Measurements from ENCODE around the gene DENND5A.
"Not testable (repeated sequence)": the region's sequence is repeated elsewhere in the genome, so short reads cannot be mapped to it uniquely, and the experiment has no call there.

DENND5A gene

DNA sequence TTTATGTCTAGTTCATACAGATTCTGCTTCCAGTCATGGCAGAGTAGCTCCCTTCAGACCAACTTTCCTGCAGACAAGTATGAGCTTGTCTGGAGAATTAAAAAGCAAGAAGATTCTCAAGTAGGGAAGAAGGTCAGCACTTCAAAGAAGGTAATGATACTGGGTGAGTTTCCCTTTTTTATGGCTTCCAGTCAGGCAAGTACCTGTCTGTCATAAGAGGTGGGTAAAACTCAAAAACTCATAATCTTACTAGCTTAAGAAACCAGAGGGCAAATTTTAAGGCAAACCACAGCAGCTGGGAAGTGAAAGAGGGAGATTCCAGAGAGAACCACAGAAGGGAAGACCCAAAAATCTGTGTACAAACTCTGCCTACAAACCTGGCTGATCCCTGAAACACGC is 54.2 kb downstream of the DENND5A start:
- no peak for DNase-seq (ENCODE audit: low spot score)

DNA sequence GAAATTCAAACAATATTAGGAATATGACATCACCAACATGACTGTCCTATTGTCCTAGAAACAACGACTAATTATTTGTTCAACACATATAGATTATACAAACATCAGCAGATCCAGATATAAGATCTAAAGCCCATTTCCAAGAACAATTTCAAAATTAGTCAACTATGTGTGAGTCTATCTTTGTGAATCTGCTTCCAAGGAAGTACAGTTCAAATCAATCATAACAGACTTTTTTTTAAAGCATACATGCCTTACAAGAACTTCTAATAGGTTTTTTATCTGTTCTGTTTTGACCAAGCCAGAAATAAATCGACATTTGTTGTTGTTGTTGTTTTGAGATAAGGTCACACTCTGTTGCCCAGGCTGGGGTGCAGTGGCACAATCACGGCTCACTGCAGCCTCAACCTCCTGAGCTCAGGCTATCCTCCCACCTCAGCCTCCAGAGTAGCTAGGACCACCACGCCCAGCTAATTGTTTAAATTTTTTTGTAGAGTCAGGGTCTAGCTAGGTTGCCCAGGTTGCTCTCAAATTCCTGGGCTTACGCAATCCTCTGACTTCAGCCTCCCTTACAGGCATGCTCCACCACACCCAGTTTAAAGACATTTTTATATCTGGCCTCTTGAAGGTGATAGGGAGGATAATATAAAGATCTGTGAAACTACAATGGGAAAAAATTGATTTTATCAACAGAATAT is 54.8 kb downstream of the DENND5A start:
- DNase-seq (ENCODE audit: low spot score), result no peak

DNA sequence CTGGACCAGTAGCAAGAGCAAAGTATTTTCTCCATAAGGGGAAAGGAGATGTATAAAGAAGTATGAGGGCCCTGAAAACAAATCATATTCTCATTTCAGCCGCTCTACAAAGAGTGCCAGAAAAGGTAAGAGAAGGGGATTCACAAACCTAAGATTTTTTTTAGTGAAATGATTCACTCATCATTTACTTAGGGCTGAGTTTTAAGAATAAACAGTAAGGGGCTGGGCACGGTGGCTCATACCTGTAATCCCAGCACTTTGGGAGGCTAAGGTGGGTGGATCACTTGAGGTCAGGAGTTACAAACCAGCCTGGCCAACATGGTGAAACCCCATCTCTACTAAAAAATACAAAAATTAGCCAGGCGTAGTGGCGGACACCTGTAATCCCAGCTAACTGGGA is 55.5 kb downstream of the DENND5A start:
- not testable (repeated sequence) for DNase-seq (ENCODE audit: low spot score)

DNA sequence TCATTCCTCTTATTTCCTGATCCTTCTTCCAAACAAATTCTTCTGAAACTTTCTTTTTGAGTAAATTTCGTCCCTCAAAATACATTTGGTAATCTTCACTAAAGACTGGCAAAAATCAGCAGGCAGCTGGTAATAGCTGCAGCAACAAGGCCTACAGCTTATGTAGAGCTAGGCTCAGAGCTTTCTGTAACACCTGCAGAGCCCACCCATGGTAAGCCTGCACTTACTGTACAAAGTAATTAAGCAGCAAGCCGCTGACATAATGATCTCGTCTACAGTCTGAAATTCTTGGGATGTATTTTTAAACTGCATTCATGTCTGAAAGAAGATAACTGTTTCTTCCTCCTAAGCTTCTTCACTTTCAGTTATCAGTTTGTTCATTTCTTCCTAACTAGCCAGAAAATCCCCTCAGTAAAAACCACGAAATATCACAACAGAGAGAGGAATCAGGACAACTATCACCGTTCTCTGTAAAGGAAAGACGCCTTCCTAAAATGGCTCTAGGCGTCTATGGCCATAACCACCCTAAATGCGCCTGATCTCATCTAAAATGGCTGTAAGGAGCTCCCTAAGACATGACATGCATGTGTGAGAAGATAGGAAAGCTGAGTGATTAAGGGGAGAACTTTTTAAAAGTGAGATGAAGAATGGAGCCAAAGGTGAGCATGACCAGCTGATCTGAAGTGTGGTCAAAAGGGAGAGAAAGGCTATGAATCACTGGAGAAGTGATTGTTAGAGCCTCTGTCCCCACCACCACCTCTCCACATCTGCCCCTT is 56.2 kb downstream of the DENND5A start:
- DNase-seq (ENCODE audit: low spot score), result no peak

DNA sequence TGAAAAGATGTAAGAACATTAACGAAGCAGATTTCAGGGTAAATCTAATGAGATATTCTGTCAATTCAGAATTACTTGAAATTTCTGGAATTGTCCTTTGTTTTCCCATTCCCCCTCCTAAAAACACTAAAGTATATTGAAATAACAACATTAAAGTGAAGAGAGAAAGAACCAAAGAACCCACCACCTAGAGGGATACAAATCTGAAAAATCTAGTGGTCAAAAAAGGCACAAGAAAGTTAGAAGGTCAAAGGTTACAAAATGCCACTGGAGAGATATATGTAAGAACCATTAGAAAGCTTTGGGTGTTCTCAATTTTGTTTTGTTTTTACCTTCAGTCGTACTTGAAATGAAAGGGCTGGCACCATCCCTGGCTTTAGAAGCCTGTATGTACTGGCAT is 57.9 kb downstream of the DENND5A start:
- no peak for DNase-seq (ENCODE audit: low spot score)

DNA sequence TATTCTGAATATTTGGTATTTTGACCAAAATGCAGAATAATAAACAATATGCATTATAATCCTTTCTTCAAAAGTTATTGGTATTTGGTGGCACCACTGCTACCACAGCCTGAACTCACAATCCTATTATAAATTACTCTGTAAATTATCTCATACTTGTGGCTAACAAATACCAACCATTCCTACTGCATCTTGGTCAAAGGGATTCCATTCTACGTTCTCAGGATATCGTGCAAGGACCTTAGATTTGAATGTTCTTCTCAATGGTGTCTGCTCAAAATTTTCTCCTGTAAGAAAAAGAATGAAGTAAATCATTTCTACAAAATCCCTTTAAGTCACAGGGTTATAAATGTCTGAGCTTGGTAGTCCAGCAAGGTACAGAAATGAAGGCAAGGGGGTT is 58.7 kb downstream of the DENND5A start:
- DNase-seq (ENCODE audit: low spot score), result no peak

DNA sequence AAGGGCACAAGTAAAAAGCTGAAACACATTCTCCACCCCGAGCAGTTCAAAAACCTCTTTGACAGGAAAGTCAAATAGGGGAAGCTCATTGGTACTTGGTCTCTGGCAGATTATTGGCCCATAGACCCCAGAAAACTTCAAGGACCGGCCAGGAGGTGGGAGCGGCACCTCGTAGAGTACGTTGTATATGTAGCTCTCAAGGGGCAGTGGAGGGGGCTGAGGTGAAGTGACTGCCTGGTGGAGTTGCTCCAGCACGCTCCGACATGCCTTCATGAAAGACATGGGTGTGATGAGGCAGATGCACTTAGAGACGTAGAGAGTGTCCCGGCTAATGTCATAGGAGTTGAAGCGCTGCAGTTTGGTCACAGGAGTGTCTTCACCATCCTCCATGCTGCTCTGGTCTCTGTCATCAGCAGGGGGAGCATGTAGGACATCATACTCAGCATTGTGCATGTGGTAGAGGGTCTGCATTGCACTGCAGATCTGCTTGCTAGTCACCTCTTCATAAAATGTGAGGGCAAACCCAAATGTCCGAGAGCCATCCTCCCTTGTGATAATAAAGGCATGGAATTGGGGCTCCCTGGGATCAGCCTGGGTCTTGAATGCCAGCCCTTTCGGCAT is 61.3 kb downstream of the DENND5A start:
- DNase-seq (ENCODE audit: low spot score), result peak; percentile 39

DNA sequence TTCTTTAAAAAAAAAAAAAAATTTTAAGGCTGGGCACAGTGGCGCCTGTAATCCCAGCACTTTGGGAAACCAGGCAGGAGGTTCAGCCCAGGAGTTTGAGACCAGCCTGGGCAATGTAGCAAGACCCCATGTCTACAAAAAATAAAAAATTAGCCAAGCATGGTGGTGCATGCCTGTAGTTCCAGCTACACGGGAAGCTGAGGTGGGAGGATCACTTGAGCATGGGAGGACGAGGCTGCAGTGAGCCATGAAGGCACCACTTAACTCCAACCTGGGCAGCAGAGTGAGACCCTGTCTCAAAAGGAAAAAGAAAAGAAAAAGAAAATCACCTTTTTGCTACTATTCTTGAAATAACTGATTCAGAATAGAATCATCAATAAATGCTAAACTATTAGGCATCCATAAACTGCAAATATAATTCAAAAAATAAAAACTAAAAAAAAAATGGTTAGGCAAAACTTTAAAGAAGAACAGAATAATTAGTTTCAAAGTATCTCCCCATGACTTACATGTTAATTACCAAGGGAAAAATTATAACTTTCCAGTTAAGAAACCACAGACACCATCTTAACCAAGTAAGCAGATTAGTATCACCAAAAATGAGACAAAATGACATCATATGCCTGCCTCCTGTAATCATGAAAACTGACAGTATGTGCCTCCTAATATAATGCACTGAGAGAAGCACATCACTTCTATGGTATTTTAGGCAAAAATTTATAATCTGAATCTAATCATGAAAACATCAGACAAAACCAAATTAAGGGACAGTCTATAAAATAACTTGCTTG is 63.6 kb downstream of the DENND5A start:
- no peak for DNase-seq (ENCODE audit: low spot score)

DNA sequence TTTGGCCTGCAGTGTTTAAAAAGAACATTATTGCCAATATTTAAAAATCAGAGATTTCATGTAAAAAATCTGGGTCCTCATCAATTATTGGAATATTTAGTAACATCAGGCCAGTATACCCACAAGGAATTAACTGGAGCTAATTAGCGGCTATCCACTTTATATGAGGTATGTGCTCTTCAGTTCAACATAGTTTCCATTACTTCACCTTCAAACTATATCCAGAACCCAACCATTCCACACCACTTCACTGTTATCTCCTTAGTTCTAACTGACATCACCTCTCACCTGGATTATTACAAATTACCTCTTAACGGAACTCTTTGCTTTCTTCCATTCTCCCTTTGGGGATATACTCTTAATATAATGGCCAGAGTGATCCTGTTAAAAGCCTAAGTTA is 64.7 kb downstream of the DENND5A start:
- no peak for DNase-seq (ENCODE audit: low spot score)

DNA sequence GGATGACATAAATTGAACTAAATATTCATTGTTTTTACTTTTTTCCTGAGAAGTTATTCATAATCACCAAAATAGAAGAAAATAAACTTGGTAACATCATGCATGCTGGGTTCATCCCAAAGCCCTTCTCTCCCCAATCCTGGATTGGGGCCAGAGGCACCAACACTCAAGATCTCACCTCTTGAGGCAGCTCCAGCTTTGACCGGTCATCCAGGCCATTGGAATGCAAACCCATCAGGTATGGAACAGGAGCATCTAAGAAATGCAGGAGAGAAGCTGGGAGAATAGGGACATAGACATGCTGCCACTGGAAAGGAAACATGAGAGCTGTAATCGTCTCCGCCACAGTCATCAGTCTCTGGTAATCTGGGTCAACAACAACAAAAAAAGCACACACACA is 71.8 kb downstream of the DENND5A start:
- no peak for DNase-seq (ENCODE audit: low spot score)

DNA sequence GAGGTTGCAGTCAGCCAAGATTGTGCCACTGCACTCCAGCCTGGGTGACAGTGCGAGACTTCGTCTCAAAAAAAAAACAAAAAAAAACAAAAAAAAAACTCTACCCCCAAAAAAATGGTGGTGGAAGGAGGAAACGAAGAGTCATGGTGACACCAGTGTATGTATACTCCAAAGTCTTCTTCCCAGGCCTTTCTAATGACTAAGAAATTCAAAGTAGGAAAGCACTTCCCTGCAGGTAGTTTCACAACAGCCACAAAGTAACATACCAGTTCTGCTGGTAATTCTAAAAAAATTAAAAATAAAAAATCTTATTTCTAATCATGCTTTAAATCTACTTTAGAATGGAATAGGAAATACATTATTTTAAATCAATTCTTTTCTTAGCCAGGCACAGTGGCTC is 72.6 kb downstream of the DENND5A start:
- DNase-seq (ENCODE audit: low spot score), result no peak

DNA sequence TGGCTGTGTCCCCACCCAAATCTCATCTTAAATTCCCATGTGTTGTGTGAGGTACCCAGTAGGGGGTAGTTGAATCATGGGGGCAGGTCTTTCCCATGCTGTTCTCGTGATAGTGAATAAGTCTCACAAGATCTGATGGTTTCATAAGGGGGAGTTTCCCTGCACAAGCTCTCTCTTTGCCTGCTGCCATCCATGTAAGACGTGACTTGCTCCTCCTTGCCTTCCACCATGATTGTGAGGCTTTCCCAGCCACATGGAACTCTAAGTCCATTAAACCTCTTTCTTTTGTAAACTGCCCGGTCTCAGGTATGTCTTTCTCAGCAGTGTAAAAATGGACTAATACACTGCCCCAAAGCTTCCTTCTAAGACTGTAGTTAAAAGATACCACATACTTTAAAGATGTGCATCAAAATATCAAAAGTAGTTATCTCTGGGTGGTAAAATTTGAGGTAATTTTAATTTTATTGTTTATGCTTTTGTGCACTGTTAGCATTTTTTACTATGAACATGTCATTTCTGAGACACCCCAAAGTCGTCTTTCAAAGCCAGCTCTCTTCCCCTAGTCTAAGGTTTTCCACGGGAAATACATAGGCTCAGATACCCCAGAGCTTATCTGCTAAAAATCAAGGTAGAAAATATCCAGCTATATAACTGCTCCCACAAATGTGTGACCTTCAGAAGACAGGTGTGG is 74.7 kb downstream of the DENND5A start:
- DNase-seq (ENCODE audit: low spot score), result not testable (repeated sequence)

DNA sequence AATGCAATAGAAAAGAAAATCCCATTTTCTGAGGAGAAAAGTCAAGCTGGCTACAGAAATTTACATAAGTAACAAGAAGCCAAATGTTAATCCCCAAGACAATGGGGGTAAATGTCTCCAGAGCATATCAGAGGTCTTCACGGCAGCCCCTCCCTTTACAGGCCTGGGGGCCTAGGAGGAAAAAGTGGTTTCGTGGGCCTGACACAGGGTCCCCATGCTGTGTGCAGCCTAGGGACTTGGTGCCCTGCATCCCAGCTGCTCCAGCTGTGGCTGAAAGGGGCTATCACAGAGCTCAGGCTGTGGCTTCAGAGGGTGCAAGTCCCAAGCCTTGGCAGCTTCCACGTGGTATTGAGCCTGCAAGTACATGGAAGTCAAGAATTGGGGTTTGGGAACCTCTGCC is 76.3 kb downstream of the DENND5A start:
- not testable (repeated sequence) for DNase-seq (ENCODE audit: low spot score)

DNA sequence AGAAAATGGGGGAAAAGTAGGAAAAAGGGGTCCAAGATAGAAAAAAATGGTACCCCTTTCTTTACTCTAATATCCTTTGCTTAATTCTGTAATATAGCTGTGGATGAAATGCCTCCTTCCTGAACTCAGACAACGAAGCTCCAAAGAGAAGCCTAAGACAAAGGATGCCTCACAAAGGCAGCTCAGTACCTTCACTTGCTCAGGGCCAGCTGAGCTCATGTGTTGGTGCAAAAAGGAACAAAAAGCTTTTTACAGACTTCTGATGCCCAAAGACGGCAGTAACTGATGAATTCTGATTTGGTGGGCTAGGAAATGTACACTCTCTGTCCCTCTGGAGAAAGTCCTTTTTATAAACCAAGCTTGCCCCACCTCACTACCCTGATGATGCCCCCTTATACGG is 77.5 kb downstream of the DENND5A start:
- peak; percentile 61 for DNase-seq (ENCODE audit: low spot score)

DNA sequence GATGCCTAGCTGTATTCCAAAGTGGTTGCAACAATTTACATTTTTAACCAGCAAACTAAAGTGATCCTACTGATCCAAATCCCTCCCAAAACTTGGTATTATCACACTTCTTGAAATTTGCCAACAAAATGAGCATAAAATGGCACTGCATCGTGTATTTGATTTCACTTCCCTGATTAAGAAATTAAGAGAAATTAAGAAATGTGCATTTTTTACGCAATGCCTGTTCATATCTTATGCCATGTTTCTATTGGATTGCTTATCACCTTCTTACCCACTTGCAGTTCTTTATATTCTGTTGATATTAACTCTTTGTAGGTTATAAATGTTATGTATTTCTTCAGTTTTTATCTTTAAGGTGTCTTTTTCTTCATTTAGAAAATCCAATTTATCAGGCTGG is 80.6 kb downstream of the DENND5A start:
- DNase-seq (ENCODE audit: low spot score), result no peak

DNA sequence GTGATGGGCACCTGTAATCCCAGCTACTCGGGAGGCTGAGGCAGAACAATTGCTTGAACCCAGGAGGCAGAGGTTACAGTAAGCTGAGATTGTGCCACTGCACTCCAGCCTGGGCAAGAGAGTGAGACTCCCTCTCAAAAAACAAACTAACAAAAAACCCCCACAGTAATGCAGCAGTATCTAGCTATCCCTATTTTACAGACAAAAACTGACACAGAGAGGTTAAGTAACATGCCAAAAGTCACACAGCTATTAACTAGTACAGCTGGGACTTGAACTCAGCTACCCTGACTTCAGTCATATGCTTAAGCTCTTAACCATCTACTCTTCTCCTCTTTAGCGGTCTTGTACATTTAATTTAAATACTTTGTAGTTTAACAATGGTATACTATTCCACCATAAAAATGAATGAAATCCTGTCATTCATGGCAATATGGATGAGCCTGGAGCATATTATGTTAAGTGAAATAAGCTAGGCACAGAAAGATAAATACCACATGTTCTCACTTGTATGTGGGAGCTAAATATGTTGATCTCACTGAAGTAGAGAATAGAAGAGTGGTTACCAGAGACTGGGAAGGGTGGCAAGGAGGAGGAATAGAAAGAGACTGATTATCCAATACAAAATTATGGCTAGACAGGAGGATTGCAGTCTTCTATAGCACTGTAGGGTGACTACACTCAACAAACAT is 82.8 kb downstream of the DENND5A start:
- DNase-seq (ENCODE audit: low spot score), result no peak

DNA sequence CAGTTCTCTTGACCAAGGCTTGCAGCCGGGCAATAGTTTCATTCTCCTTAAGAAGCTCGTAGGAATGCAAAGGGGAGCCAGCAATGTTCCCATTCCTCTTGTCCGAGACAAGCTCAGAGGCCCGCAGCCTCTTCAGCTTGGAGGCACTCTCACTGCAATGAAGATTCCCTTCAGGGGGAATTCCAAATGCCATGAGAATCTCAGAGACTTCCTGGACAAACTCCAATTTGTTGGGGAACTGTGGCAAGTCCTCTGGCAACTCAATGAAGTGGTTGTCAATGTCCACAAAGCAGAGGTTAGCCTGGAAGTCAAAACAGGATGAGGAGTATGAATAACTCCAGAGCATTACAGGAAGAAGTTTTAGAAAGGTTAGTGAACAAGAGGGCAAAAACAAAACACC is 84.4 kb downstream of the DENND5A start:
- no peak for DNase-seq (ENCODE audit: low spot score)

DNA sequence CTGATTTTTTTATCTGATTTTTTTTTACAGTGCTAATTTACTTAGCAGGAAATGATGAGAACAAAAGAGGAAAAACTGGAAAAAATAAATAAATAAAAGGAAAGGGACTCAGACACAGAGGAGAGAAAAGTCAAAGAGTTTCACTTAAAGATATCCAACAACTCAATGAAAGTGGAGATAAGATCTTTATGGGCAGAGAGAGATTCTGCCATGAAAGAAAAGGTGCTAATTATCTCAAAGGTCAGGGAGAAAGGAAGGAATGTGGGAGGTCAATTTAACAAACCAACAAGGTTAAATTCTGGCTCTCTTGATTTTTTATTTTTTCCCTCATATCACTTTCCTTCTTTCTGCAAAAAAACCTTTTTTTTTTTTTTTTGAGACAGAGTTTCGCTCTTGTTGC is 86.0 kb downstream of the DENND5A start:
- no peak for DNase-seq (ENCODE audit: low spot score)

DNA sequence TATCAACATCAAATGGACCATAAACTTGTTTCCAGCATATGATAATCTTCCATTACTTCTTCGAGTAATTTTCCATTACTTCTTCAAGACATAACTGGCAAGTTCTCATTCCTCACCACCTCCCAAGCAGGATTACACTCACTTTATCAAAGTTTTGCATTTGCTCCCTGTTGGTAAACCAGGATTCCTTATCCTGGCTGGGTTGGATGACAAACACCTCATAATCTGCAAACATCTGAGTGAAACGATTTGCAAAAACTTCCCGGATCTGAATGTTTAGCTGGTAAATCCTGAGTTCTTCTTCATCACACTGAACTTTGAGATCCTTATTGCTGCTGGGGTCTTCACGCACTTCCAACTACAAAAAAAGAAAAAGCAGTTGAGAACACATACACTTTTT is 86.4 kb downstream of the DENND5A start:
- no peak for DNase-seq (ENCODE audit: low spot score)

DNA sequence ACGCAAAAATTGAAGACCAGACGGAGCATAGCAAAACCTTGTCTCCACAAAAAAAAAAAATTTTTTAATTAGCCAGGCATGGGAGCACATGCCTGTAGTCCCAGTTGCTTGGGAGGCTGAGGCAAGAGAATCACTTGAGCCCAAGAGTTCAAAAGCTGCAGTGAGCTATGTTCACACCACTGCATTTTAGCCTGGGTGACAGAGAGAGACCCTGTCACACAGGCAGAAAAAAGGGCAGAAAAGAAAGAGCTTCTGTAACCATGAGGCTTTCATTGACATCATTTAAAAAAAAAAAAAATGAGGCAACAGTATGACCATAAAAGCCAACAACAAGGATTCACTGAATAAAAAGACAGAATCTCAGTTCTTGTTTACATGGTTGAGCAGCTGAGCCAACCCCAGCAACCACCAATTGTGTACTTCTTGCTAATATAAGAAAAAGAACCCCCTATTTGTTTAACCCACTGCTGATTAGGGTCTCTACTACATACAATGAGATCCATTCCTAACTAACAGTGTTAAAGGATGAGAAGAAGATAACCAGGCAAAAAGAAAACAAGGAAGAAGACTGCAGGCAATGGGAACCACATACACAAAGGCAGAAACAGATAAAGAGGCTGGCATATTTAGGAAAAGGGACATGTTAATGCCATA is 87.6 kb downstream of the DENND5A start:
- DNase-seq (ENCODE audit: low spot score), result no peak

DNA sequence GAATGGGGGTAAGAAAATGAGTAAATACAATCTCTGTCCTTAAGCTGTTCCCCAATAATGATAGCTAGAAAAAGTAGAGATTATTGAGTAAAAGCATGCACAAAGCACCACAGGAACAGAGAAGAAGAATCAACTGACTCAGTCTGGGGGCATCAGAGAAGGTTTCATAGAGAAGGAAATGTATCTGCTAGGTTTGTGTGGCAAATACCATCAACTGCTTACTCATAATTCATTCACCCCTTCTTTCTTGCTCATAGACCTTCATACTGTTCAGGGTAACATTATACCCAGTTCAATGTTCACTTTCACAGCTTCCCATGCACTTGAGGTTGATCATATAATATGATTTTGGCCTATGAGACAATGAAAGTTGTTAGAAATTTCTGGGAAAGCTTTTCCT is 88.6 kb downstream of the DENND5A start:
- no peak for DNase-seq (ENCODE audit: low spot score)

Data from putamen (tissue), 1 donor.